Kidney (tissue), 14 donors: Measurements from ENCODE around the gene UBASH3B. TPM values are rescaled to one million over a fixed set of nuclear protein-coding genes. Genes with fewer than 3 reads are reported as not detected.

Experiments
- DNase-seq, 5 donors: peaks; one replicate each; pipeline ENCODE4 v3.0.0-alpha.2; 2013 to 2020
- FAIRE-seq: peaks from 2 replicates; lab custom pipeline; 2012; peaks lifted over from hg19 to GRCh38; lab: Jason Lieb, UNC
- H3K27ac ChIP-seq, 2 donors: one replicate each; pipeline ENCODE4 v1.7.0; 2013; ENCODE audit warnings: low read depth in 2 of 2, low read length in 2 of 2, inconsistent platforms in 1 of 2
- H3K27me3 ChIP-seq: one replicate; pipeline ENCODE4 v1.7.1; 2013; ENCODE audit warnings: low read length, inconsistent platforms; ENCODE audit not compliant: control insufficient read depth, insufficient read depth
- H3K36me3 ChIP-seq, 3 donors: one replicate each; pipeline versions ENCODE4 v1.7.0 to v1.7.1; 2013; ENCODE audit warnings: low read length in 3 of 3, control low read depth in 1 of 3, inconsistent platforms in 1 of 3; ENCODE audit not compliant: insufficient read depth in 3 of 3, control insufficient read depth in 2 of 3
- H3K4me1 ChIP-seq, 3 donors: one replicate each; pipeline versions ENCODE4 v1.7.0 to v1.7.1; 2013; ENCODE audit warnings: low read length in 3 of 3, inconsistent platforms in 1 of 3, low read depth in 1 of 3; ENCODE audit not compliant: control insufficient read depth in 2 of 3, insufficient read depth in 2 of 3
- H3K4me3 ChIP-seq, 3 donors: one replicate each; pipeline versions ENCODE4 v1.7.0 to v1.8.1; 2013; ENCODE audit warnings: low read length in 3 of 3, control low read depth in 1 of 3, inconsistent platforms in 1 of 3
- H3K9ac ChIP-seq, 3 donors: one replicate each; pipeline versions ENCODE4 v1.7.0 to v1.7.1; 2013; ENCODE audit warnings: low read length in 3 of 3, control low read depth in 1 of 3, inconsistent platforms in 1 of 3
- H3K9me3 ChIP-seq, 3 donors: one replicate each; pipeline versions ENCODE4 v1.7.0 to v1.7.1; 2013; ENCODE audit warnings: low read length in 3 of 3, control low read depth in 1 of 3, inconsistent platforms in 1 of 3; ENCODE audit not compliant: control insufficient read depth in 2 of 3, insufficient read depth in 1 of 3
- intact Hi-C: fragments of 100-400 bp; cut with DNase I; formaldehyde crosslinking; loops from one replicate; pipeline ENCODE4 v1.11.1; 2022
- polyA plus RNA-seq: library from polyadenylated mRNA; stranded (reverse); fragments of 350-450 nt; fragmentation: Illumina TruSeq; extraction: RNeasy Lipid Tissue Mini Kit (QIAGEN cat#74804); gene quantifications from one replicate; pipeline ENCODE4 v1.2.3, GENCODE V29; 2014; ENCODE audit warnings: low read depth, low replicate concordance; ENCODE audit not compliant: insufficient read depth
- total RNA-seq: library from RNA; stranded (reverse); fragmentation: NEBNext Ultra II Directional; extraction: Animal tissue kit (Norgen Biotek cat#: 25700); gene quantifications from one replicate; pipeline ENCODE4 v1.2.1, GENCODE V29; 2021
- TF ChIP-seq, protein P1 (sequence below): IDR thresholded peaks from 3 replicates; pipeline ENCODE4 v1.5.1; 2012; ENCODE audit warnings: mild to moderate bottlenecking, moderate library complexity, borderline replicate concordance; ENCODE audit not compliant: insufficient read depth; ENCODE audit errors: extremely low read depth
- donor health status: control.
- donor health status: control.
- donor health status: control.
- donor health status: control.
- donor health status: control.
- donor health status: DM: yes; HTN: yes; CAD: no.
- donor health status: Normal renal cell carcinoma (clear cell type).

UBASH3B gene
- total and polyA plus RNA-seq, 2 donors from 2014 or later = 0.62 to 22.8 TPM

DNA sequence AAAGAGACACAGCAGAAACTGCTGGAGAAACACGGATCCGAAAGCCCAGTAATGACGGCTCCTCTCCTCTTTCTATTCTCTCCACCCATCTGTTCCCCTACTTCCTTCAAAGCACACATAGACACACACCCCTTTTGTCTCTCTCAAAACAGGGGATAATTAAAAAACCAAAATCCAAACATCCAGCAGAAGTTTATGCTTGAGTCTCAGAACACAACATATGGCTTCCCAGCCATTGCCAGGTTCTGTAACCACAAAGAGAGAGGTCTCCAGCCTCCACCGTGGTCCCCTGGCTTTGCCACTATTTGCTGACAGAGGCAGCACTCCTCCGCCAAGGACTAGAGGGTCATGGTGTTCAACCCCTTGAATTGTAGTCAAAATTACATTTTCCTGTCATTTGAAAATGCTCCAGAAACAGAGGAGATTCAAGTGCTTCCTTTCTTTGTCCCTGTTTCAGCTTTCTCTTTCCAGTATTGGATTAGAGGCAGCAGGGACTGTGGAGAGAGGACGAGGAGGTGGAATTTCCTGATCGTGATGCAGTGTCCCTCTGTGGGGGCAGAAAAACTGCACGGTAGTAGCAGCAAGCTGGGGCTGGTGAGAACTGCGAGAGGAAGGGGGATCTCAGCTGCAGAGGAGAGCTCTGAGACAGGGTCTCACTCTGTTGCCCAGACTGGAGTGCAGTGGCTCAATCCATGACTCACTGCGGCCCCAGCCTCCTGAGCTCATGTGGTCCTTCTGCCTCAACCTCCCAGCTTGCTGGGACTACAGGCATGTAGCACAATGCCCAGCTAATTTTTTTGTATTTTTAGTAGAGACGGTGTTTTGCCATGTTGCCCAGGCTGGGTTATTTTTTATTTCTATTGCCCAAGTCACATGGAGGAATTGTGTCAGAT lies 60.3 kb downstream of the UBASH3B start:
- FAIRE-seq = no peak
- no peak overlapping the region for H3K9ac ChIP-seq

DNA sequence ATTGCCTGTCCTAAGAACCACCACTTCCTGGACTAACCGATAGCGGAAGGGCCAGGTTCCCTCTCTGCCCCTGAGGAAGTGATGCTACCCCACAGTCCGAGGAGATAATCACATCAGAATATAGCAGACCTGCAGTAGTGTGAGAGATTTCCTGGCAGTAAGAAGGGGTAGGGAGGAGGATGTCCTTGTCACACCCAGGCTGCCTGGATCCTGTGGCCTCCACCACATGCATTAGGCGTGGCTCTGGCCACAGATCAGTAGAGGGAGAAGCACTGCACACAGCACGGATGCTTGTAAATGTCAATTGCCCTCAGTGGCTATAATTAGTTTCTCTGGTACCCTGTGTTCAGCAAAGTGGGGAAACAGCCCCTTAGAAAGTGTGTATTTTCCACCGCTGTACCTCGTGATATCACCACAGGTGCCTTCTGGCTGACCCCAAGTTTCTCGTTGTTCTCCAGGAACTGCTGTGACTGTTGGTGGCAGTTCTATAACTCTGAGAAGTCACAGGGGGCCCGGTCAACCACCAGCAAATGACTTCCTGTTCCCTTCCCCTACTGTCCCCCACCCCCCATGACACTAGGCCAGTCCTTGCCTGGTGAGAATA lies 61.8 kb downstream of the UBASH3B start:
- no peak for FAIRE-seq
- intact Hi-C loops = no loop called here
- TF ChIP-seq, protein P1, sequence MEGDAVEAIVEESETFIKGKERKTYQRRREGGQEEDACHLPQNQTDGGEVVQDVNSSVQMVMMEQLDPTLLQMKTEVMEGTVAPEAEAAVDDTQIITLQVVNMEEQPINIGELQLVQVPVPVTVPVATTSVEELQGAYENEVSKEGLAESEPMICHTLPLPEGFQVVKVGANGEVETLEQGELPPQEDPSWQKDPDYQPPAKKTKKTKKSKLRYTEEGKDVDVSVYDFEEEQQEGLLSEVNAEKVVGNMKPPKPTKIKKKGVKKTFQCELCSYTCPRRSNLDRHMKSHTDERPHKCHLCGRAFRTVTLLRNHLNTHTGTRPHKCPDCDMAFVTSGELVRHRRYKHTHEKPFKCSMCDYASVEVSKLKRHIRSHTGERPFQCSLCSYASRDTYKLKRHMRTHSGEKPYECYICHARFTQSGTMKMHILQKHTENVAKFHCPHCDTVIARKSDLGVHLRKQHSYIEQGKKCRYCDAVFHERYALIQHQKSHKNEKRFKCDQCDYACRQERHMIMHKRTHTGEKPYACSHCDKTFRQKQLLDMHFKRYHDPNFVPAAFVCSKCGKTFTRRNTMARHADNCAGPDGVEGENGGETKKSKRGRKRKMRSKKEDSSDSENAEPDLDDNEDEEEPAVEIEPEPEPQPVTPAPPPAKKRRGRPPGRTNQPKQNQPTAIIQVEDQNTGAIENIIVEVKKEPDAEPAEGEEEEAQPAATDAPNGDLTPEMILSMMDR = no peak
- no peaks in the 10 kb centered on the region for H3K27me3 ChIP-seq
- no peak for DNase-seq
- H3K27ac ChIP-seq = no peak overlapping the region
- H3K9me3 ChIP-seq = no peaks in the 10 kb centered on the region
- no peaks in the 10 kb centered on the region for H3K36me3 ChIP-seq
- no peak overlapping the region for H3K9ac ChIP-seq
- H3K4me1 ChIP-seq = no peaks in the 10 kb centered on the region
- H3K4me3 ChIP-seq = no peak overlapping the region

More for the DNA sequence above, 60.3 kb downstream of the UBASH3B start:
- H3K36me3 ChIP-seq = no peaks in the 10 kb centered on the region
- H3K27ac ChIP-seq = no peak overlapping the region
- H3K27me3 ChIP-seq = no peaks in the 10 kb centered on the region
- H3K9me3 ChIP-seq = no peaks in the 10 kb centered on the region
- DNase-seq = no peak
- TF ChIP-seq, protein P1 = no peak
- H3K4me3 ChIP-seq = no peak overlapping the region
- intact Hi-C loops = no loop called here
- H3K4me1 ChIP-seq = no peaks in the 10 kb centered on the region

DNA sequence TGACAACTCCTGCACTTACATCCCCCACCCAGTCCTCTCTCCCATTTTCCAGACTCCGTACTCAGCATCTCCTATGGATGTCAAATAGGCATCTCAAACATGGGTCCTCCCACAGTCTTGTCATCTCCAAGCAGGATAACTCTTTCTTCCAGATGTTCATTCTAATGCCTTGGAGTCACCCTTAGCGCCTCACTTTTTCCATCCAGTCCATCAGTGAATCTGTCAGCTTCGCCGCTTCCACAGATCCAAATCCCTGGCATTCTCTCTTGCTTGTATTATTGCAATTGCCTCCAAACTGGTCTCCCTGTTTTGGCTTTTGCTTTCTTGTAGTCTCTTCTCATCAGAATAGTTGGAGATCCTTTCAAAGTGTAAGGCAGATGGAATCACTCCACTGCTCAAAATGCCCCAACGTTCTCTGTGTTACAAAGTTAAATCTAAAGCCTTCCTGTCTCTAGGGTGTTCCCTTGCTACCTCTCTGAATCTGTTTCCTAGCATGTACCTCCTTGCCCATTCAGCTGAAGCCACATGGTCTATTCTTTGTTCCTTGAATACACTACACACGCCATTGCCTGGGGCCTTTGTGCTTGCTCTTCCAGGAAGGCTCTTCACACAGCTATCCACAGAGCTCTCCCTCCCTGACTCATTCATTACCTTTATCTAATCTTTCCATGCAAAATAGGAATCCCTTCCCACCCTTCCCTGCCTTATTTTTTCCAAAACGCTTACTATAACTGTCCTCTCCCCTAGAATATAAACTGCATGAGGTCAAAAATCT lies 64.8 kb downstream of the UBASH3B start:
- no peaks in the 10 kb centered on the region for H3K9me3 ChIP-seq

More for the DNA sequence above, 64.8 kb downstream of the UBASH3B start:
- TF ChIP-seq, protein P1 = no peak
- FAIRE-seq (no peak), DNase-seq (no peak)
- H3K27ac ChIP-seq = no peak overlapping the region
- no peak overlapping the region for H3K9ac ChIP-seq
- intact Hi-C loops = no loop called here
- H3K4me1 ChIP-seq = peaks cover 0 to 2% (median 0%) of the 10 kb centered on the region in 3 donors
- no peaks in the 10 kb centered on the region for H3K27me3 ChIP-seq
- no peak overlapping the region for H3K4me3 ChIP-seq
- H3K36me3 ChIP-seq = no peaks in the 10 kb centered on the region
